ENCODE measurements around the gene ZNF550.
"Not testable (repeated sequence)": the region's sequence is repeated elsewhere in the genome, so short reads cannot be mapped to it uniquely, and the experiment has no call there.

ZNF550 gene

GRCh38 chr19:57537953-57538547 is 21.6 kb downstream of the ZNF550 start:
- in situ Hi-C loops (cut with MboI; ENCODE audit: low sequenced_read_pairs): no loop called here

DNA sequence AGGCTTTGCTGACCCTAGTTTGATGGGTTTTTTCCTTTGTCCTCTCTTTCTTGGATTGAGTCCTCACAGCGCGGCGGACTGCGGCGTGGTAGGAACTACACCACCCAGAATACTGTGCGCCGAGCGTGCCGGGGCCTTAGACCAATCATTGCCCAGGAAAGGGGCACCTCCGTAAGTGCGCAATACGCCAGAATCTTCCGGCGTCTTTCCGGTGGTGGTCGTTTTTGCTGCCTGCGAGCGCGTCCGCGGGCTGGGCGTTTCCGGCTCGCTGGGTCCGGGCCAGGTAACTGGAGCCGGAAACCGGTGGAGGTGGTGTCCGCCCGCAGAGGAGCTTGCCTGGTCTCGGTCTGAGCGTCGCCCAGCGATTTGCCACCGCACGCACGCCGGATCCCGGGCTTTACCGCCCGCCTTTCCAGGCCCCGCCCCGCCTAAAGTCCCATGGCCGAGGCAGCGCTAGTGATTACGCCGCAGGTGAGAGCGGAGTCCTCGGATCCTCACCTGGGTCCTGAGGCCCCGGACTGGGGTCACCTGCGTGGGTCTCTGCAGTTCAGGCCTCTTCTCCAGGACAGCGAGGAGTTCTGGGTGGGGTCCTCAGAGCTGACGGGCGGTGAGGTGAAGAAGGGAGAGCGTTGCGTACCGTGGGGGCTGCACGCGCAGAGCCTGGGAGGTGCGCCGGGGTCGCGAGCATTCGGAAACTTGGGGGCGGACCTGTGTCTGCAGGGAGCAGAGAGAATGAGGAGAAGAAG is 32.4 kb downstream of the ZNF550 start, which contains the start of gene ZNF549:
TSS of gene ZNF549 (plus strand) at position 221 of the 746 bp plus-strand sequence. CDS start at position 439, 218 bp downstream.
- in situ Hi-C loops (cut with MboI; ENCODE audit: low sequenced_read_pairs): no loop called here

DNA sequence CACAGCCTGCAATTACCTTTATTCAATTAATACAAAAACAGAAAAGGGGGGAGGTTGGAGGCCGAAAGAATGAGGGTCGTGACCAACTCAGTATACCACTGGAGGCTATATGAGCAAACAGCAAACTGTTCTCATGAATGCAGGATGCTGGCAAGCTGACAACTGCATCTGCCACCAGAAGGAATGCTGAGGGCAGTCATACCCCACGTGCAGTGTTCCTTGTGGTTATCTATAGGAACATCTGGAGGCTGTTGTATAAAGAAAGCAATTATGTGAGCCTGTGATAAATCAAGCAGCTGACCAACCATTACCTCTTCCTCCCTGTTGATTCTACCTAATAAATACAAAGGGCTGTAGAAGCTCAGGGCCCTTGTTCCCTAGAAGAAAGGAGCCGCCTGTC is 41.6 kb downstream of the ZNF550 start:
- in situ Hi-C loops (cut with MboI; ENCODE audit: low sequenced_read_pairs): not testable (repeated sequence)

GRCh38 chr19:57515255-57515654 is 44.4 kb downstream of the ZNF550 start:
- in situ Hi-C loops (cut with MboI; ENCODE audit: low sequenced_read_pairs): no loop called here

GRCh38 chr19:57512845-57513244 is 46.8 kb downstream of the ZNF550 start:
- in situ Hi-C loops (cut with MboI; ENCODE audit: low sequenced_read_pairs): no loop called here

- in situ Hi-C loops (cut with MboI; ENCODE audit: low sequenced_read_pairs): no loop called here
These were observed 48.2 kb downstream of the ZNF550 start for GRCh38 chr19:57511484-57511883.

DNA sequence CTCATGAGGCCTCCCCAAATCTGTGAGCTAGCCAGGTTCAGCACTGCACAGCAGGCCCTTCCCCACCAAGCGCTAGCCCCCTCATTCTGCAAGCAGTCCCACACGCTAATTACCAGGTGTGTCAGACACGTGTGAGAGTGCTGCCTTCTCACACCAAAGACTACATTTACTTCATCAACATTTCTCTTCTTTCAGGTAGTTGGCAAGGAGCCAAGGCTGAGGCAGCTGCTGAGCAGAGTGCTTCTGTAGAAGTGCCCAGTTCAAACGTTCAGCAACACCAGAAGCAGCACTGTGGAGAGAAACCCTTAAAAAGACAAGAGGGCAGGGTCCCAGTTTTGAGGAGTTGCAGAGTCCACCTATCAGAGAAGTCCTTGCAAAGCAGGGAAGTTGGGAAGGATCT is 53.5 kb downstream of the ZNF550 start:
- in situ Hi-C loops (cut with MboI; ENCODE audit: low sequenced_read_pairs): no loop called here

GRCh38 chr19:57500400-57500799 is 59.3 kb downstream of the ZNF550 start:
- in situ Hi-C loops (cut with MboI; ENCODE audit: low sequenced_read_pairs): not testable (repeated sequence)

DNA sequence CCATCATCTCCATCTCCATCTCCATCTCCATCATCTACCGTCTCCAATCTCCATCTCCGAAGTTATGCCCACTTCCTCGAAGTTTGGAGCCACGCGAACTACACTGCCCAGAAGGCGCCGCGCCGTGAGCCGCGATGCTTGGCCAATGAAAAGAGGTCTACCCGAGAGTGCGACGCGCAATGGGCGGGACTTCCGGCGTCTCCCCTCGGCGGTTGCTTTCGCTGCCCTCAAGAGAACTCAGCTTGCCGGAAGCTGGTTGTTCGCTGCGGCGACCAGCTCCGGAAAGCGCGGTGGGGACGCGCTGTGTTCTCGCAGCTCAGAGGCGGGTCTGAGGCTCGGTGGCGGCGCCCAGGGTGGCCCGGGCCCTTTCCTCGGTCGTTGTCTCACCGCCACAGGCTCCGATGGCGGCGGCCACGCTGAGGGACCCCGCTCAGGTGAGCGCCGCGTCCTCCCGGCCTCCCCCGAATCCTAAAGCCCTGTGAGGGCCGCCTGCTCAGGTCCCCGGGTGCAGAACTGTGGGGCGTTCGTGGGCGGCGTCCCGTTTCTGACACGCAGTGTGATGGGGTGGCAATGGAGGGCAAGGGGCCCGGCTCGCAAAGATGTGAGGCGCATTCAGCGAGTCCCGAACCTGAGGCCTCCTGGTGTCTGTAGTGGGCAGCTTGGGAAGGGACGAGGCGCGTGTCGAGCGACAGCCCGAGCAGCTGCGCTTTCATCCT is 59.8 kb downstream of the ZNF550 start, which contains the start of gene ZNF773:
TSS of gene ZNF773 (plus strand) at position 259 of the 716 bp plus-strand sequence. CDS start at position 402, 143 bp downstream.
- in situ Hi-C loops (cut with MboI; ENCODE audit: low sequenced_read_pairs): not testable (repeated sequence)

GRCh38 chr19:57499332-57499679 is 60.4 kb downstream of the ZNF550 start:
- in situ Hi-C loops (cut with MboI; ENCODE audit: low sequenced_read_pairs): not testable (repeated sequence)

- in situ Hi-C loops (cut with MboI; ENCODE audit: low sequenced_read_pairs): not testable (repeated sequence)
These were observed 71.4 kb downstream of the ZNF550 start for GRCh38 chr19:57488299-57488644.

- in situ Hi-C loops (cut with MboI; ENCODE audit: low sequenced_read_pairs): not testable (repeated sequence)
These were observed 72.0 kb downstream of the ZNF550 start, which contains the start of gene ZNF419 for GRCh38 chr19:57487477-57488298. ZNF419 (plus strand) TSS chr19:57487750; CDS start chr19:57487951, 201 bp downstream.
